HepG2 (cell line): ENCODE data around the gene LTK. TPM values are rescaled to one million over a fixed set of nuclear protein-coding genes. Genes with fewer than 3 reads are reported as not detected.

Experiments used
- ELF4 ChIP-seq: sonication (generic); formaldehyde crosslinking; IDR thresholded peaks from 2 replicates; pipeline ENCODE4 v1.5.0; 2020; ENCODE audit warnings: missing genetic modification reagents, mild to moderate bottlenecking, moderate library complexity, borderline replicate concordance
- KDM2A ChIP-seq: sonication (generic); formaldehyde crosslinking; IDR thresholded peaks from 2 replicates; pipeline ENCODE4 v1.4.0; 2020; ENCODE audit warnings: low read depth, missing genetic modification reagents, borderline replicate concordance
- PAF1 ChIP-seq: IDR thresholded peaks from 2 replicates; pipeline ENCODE4 v1.6.1; 2016; ENCODE audit warnings: missing genetic modification reagents, missing compliant biosample characterization
- TBL1XR1 ChIP-seq: fragments of 150-350 bp; IDR thresholded peaks from 2 replicates; pipeline ENCODE4 v1.6.1; 2014; ENCODE audit warnings: borderline replicate concordance, low read length; ENCODE audit not compliant: partially characterized antibody
- TBX3 ChIP-seq: fragments of 450-650 bp; IDR thresholded peaks from 2 replicates; pipeline ENCODE4 v1.6.1; 2017; ENCODE audit warnings: antibody characterized with exemption, mild to moderate bottlenecking, inconsistent platforms, borderline replicate concordance
- ZNF180 ChIP-seq: sonication (generic); formaldehyde crosslinking; IDR thresholded peaks from 2 replicates; pipeline ENCODE4 v1.4.0; 2020; ENCODE audit warnings: low read depth, missing genetic modification reagents, borderline replicate concordance
- ZNF225 ChIP-seq: sonication (generic); formaldehyde crosslinking; IDR thresholded peaks from 2 replicates; pipeline ENCODE4 v1.4.0; 2020; ENCODE audit warnings: mild to moderate bottlenecking, missing genetic modification reagents
- ZNF563 ChIP-seq: sonication (generic); formaldehyde crosslinking; IDR thresholded peaks from 2 replicates; pipeline ENCODE4 v1.8.0; 2022; ENCODE audit warnings: mild to moderate bottlenecking, moderate library complexity, missing genetic modification reagents
- ZSCAN21 ChIP-seq: sonication (generic); formaldehyde crosslinking; IDR thresholded peaks from 2 replicates; pipeline ENCODE4 v1.8.0; 2022; ENCODE audit warnings: mild to moderate bottlenecking, missing genetic modification reagents, moderate library complexity, borderline replicate concordance
- polyA plus RNA-seq, 8 experiments: library from polyadenylated mRNA; depleted of rRNA in 3 of 8; stranded (reverse) in 7 of 8; unstranded in 1 of 8; fragments of >200 nt; fragmentation: Illumina TruSeq in 4 of 8; extraction: Trizol in 4 of 8; gene quantifications; 2 replicates each; pipeline versions ENCODE4 v1.2.1 to v1.2.3, GENCODE V29; 2011 to 2016; ENCODE audit warnings: low read depth in 4 of 8, missing spikeins in 1 of 8, mixed read lengths in 1 of 8; ENCODE audit not compliant: insufficient read depth in 1 of 8
- total RNA-seq, 5 experiments: library from RNA; depleted of rRNA; stranded (reverse); fragments of >200 nt; fragmentation: Illumina TruSeq; extraction: Trizol; gene quantifications; 2 replicates each; pipeline ENCODE4 v1.2.3, GENCODE V29; 2016; ENCODE audit warnings: low read depth in 1 of 5
- TF ChIP-seq, protein P1 (sequence below), 2 experiments: IDR thresholded peaks; 2 replicates each; pipeline ENCODE4 v1.6.1; 2011 to 2012; ENCODE audit warnings: low read length in 2 of 2, borderline replicate concordance in 1 of 2, low read depth in 1 of 2, mild to moderate bottlenecking in 1 of 2, moderate library complexity in 1 of 2
- TF ChIP-seq, protein P2 (sequence below): sonication (generic); IDR thresholded peaks from 2 replicates; pipeline ENCODE4 v1.6.1; 2016; ENCODE audit warnings: low read depth, borderline replicate concordance
- TF ChIP-seq, protein P3 (sequence below): sonication (generic); formaldehyde crosslinking; conservative IDR thresholded peaks from 2 replicates; pipeline ENCODE4 v1.4.0; 2020; ENCODE audit warnings: missing genetic modification reagents
- TF ChIP-seq, protein P4 (sequence below): sonication (generic); formaldehyde crosslinking; IDR thresholded peaks from 2 replicates; pipeline ENCODE4 v1.5.0; 2020; ENCODE audit warnings: missing genetic modification reagents
- TF ChIP-seq, protein P5 (sequence below): sonication (generic); formaldehyde crosslinking; IDR thresholded peaks from 2 replicates; pipeline ENCODE4 v1.5.1; 2020; ENCODE audit warnings: missing genetic modification reagents, mild to moderate bottlenecking, borderline replicate concordance
- TF ChIP-seq, protein P6 (sequence below): sonication (generic); formaldehyde crosslinking; IDR thresholded peaks from 2 replicates; pipeline ENCODE4 v1.5.1; 2020; ENCODE audit warnings: mild to moderate bottlenecking, missing genetic modification reagents, moderate library complexity

LTK gene
- total and polyA plus RNA-seq, 2 of the 13 experiments (the other 11 are each of a cell fraction or from before 2014, with no cell fraction given), result 0.01 TPM; not detected in 1

DNA sequence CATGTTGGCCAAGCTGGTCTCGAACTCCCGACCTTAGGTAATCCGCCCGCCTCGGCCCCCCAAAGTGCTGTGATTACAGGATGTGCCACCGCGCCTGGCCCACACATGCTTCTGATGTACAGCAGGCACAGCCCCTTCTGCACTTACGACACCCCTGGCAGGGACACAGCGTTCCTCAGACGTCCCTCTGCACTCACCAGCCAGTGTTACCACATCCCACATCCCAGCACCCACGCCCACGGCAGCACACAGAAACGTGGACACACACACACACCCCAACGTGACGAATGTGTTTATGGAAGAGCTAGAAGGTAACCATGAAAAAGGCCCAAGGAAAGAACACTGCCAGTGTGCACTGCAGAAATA is 31.0 kb upstream of the LTK start (continued):
- TF ChIP-seq, protein P1, sequence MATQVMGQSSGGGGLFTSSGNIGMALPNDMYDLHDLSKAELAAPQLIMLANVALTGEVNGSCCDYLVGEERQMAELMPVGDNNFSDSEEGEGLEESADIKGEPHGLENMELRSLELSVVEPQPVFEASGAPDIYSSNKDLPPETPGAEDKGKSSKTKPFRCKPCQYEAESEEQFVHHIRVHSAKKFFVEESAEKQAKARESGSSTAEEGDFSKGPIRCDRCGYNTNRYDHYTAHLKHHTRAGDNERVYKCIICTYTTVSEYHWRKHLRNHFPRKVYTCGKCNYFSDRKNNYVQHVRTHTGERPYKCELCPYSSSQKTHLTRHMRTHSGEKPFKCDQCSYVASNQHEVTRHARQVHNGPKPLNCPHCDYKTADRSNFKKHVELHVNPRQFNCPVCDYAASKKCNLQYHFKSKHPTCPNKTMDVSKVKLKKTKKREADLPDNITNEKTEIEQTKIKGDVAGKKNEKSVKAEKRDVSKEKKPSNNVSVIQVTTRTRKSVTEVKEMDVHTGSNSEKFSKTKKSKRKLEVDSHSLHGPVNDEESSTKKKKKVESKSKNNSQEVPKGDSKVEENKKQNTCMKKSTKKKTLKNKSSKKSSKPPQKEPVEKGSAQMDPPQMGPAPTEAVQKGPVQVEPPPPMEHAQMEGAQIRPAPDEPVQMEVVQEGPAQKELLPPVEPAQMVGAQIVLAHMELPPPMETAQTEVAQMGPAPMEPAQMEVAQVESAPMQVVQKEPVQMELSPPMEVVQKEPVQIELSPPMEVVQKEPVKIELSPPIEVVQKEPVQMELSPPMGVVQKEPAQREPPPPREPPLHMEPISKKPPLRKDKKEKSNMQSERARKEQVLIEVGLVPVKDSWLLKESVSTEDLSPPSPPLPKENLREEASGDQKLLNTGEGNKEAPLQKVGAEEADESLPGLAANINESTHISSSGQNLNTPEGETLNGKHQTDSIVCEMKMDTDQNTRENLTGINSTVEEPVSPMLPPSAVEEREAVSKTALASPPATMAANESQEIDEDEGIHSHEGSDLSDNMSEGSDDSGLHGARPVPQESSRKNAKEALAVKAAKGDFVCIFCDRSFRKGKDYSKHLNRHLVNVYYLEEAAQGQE (IDR thresholded peaks at IDR 0.05; ENCODE audit: borderline replicate concordance in 1 of 2, low read depth in 1 of 2, low read length in 2 of 2), result no peak
- no peak for TF ChIP-seq ZSCAN21
- TF ChIP-seq, protein P2, sequence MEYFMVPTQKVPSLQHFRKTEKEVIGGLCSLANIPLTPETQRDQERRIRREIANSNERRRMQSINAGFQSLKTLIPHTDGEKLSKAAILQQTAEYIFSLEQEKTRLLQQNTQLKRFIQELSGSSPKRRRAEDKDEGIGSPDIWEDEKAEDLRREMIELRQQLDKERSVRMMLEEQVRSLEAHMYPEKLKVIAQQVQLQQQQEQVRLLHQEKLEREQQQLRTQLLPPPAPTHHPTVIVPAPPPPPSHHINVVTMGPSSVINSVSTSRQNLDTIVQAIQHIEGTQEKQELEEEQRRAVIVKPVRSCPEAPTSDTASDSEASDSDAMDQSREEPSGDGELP, result no peak
- no peak for TF ChIP-seq ZNF180 (CRISPR knock-in tag)
- TF ChIP-seq, protein P3, sequence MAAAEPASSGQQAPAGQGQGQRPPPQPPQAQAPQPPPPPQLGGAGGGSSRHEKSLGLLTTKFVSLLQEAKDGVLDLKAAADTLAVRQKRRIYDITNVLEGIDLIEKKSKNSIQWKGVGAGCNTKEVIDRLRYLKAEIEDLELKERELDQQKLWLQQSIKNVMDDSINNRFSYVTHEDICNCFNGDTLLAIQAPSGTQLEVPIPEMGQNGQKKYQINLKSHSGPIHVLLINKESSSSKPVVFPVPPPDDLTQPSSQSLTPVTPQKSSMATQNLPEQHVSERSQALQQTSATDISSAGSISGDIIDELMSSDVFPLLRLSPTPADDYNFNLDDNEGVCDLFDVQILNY (CRISPR knock-in tag), result no peak
- no peak for TF ChIP-seq KDM2A (CRISPR knock-in tag)
- TF ChIP-seq, protein P4, sequence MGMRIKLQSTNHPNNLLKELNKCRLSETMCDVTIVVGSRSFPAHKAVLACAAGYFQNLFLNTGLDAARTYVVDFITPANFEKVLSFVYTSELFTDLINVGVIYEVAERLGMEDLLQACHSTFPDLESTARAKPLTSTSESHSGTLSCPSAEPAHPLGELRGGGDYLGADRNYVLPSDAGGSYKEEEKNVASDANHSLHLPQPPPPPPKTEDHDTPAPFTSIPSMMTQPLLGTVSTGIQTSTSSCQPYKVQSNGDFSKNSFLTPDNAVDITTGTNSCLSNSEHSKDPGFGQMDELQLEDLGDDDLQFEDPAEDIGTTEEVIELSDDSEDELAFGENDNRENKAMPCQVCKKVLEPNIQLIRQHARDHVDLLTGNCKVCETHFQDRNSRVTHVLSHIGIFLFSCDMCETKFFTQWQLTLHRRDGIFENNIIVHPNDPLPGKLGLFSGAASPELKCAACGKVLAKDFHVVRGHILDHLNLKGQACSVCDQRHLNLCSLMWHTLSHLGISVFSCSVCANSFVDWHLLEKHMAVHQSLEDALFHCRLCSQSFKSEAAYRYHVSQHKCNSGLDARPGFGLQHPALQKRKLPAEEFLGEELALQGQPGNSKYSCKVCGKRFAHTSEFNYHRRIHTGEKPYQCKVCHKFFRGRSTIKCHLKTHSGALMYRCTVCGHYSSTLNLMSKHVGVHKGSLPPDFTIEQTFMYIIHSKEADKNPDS, result no peak
- TF ChIP-seq ZNF563 (CRISPR knock-in tag), result no peak
- no peak for TF ChIP-seq ZNF225
- no peak for TF ChIP-seq PAF1 (CRISPR knock-in tag)
- no peak for TF ChIP-seq TBL1XR1
- TF ChIP-seq TBX3, result no peak
- no peak for TF ChIP-seq ELF4 (CRISPR knock-in tag)
- TF ChIP-seq, protein P5, sequence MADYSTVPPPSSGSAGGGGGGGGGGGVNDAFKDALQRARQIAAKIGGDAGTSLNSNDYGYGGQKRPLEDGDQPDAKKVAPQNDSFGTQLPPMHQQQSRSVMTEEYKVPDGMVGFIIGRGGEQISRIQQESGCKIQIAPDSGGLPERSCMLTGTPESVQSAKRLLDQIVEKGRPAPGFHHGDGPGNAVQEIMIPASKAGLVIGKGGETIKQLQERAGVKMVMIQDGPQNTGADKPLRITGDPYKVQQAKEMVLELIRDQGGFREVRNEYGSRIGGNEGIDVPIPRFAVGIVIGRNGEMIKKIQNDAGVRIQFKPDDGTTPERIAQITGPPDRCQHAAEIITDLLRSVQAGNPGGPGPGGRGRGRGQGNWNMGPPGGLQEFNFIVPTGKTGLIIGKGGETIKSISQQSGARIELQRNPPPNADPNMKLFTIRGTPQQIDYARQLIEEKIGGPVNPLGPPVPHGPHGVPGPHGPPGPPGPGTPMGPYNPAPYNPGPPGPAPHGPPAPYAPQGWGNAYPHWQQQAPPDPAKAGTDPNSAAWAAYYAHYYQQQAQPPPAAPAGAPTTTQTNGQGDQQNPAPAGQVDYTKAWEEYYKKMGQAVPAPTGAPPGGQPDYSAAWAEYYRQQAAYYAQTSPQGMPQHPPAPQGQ (CRISPR knock-in tag), result 0 out of 2 replicates have a peak, but pooled peaks have one; percentile 62
- TF ChIP-seq, protein P6, sequence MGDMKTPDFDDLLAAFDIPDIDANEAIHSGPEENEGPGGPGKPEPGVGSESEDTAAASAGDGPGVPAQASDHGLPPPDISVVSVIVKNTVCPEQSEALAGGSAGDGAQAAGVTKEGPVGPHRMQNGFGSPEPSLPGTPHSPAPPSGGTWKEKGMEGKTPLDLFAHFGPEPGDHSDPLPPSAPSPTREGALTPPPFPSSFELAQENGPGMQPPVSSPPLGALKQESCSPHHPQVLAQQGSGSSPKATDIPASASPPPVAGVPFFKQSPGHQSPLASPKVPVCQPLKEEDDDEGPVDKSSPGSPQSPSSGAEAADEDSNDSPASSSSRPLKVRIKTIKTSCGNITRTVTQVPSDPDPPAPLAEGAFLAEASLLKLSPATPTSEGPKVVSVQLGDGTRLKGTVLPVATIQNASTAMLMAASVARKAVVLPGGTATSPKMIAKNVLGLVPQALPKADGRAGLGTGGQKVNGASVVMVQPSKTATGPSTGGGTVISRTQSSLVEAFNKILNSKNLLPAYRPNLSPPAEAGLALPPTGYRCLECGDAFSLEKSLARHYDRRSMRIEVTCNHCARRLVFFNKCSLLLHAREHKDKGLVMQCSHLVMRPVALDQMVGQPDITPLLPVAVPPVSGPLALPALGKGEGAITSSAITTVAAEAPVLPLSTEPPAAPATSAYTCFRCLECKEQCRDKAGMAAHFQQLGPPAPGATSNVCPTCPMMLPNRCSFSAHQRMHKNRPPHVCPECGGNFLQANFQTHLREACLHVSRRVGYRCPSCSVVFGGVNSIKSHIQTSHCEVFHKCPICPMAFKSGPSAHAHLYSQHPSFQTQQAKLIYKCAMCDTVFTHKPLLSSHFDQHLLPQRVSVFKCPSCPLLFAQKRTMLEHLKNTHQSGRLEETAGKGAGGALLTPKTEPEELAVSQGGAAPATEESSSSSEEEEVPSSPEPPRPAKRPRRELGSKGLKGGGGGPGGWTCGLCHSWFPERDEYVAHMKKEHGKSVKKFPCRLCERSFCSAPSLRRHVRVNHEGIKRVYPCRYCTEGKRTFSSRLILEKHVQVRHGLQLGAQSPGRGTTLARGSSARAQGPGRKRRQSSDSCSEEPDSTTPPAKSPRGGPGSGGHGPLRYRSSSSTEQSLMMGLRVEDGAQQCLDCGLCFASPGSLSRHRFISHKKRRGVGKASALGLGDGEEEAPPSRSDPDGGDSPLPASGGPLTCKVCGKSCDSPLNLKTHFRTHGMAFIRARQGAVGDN (CRISPR knock-in tag), result 0 out of 2 replicates have a peak, but pooled peaks have one; percentile 1
